DND-41 (cell line): ENCODE results near the gene POF1B.
A peak's percentile ranks its signal among the peaks of the same experiment; 100 is the strongest.

Experiments
- ATAC-seq: fragments of 200-7000 bp; cut with Tn5 transposase; 3 replicates; pipeline ENCODE4 v1.9.1; 2021; ENCODE audit warnings: low read depth; ENCODE audit not compliant: insufficient read depth
- DNase-seq: peaks from one replicate; pipeline ENCODE4 v3.0.0-alpha.2; 2020
- H2AFZ ChIP-seq: 2 replicates; pipeline ENCODE4 v1.6.0; 2012; ENCODE audit warnings: low read depth, low read length
- H3K27ac ChIP-seq: 2 replicates; pipeline ENCODE4 v1.5.1; 2012; ENCODE audit warnings: low read length, inconsistent platforms
- H3K27me3 ChIP-seq: fragments of 200-600 bp; sonication (generic); 2 replicates; pipeline ENCODE4 v1.6.0; 2012; ENCODE audit warnings: low read length, mild to moderate bottlenecking, inconsistent platforms; ENCODE audit not compliant: insufficient read depth, poor library complexity
- H3K36me3 ChIP-seq: 2 replicates; pipeline ENCODE4 v1.5.1; 2012; ENCODE audit warnings: low read length, inconsistent platforms; ENCODE audit not compliant: insufficient read depth
- H3K4me1 ChIP-seq: 2 replicates; pipeline ENCODE4 v1.5.1; 2012; ENCODE audit warnings: mild to moderate bottlenecking, low read length; ENCODE audit not compliant: insufficient read depth
- H3K4me2 ChIP-seq: 2 replicates; pipeline ENCODE4 v1.6.0; 2012; ENCODE audit warnings: mild to moderate bottlenecking, moderate library complexity, low read length, inconsistent platforms; ENCODE audit not compliant: insufficient read depth
- H3K4me3 ChIP-seq, 2 experiments: fragments of 200-600 bp in 1 of 2; shearing (Covaris generic) in 1 of 2; 2 replicates each; pipeline ENCODE4 v1.5.1; 2012 to 2016; ENCODE audit warnings: inconsistent platforms in 2 of 2, low read length in 2 of 2, mild to moderate bottlenecking in 2 of 2, low read depth in 1 of 2, moderate library complexity in 1 of 2
- H3K79me2 ChIP-seq: 2 replicates; pipeline ENCODE4 v1.6.0; 2012; ENCODE audit warnings: low read length, inconsistent platforms; ENCODE audit not compliant: insufficient read depth
- H3K9ac ChIP-seq: 2 replicates; pipeline ENCODE4 v1.6.0; 2012; ENCODE audit warnings: low read depth, mild to moderate bottlenecking, inconsistent platforms, low read length, moderate library complexity
- H3K9me3 ChIP-seq: 2 replicates; pipeline ENCODE4 v1.5.1; 2012; ENCODE audit warnings: low read length, moderate library complexity, mild to moderate bottlenecking, inconsistent platforms; ENCODE audit not compliant: insufficient read depth, severe bottlenecking
- H4K20me1 ChIP-seq: 2 replicates; pipeline ENCODE4 v1.6.0; 2012; ENCODE audit warnings: low read length; ENCODE audit not compliant: insufficient read depth
- EZH2 ChIP-seq: IDR thresholded peaks from 3 replicates; pipeline ENCODE4 v1.6.1; 2012; ENCODE audit warnings: borderline replicate concordance, low read depth, mild to moderate bottlenecking, moderate library complexity, low read length, inconsistent platforms; ENCODE audit not compliant: severe bottlenecking
- TF ChIP-seq, protein P1 (sequence below): IDR thresholded peaks from 2 replicates; pipeline ENCODE4 v1.5.1; 2012; ENCODE audit warnings: borderline replicate concordance, low read length, moderate library complexity, mild to moderate bottlenecking; ENCODE audit not compliant: poor library complexity, severe bottlenecking; ENCODE audit errors: extremely low read depth

Gene POF1B

DNA sequence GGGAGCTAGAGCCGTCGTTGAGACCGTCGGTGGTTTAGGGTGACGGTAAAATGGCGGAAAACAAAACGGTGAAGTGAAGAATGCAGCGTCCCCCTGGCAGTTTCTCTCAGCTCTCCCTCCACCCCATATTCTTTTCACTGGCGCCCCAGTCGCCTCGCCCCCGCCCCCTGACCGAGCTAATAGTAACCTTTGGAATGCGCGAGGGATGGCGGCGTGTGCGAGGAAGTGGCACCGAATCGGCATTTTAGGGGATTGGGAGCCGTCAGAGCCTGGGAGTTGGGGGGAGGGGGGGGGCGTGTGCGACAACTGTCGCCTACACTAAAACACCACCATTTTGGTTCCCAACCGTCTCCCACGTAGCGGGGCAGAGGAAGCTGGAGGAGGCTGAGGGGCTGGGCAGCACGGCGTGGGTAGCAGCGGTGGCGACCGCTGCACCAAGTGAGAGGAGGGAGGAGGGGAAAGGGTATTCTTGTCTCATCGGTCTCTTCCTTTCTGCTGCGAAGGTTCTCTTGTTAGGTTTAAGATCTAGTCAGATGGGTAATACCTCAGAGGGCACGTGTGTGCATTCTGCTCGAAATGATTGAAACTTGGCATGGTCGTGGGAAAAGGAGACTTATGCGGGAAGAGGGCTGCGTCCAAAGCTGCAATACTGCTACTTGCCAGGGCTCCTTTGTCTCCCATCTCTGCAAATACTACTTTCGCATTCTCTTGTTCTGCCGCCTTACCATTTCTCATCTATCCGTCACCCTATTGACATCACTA lies 134.8 kb downstream of the POF1B start:
- Histone ChIP-seq H2AFZ (peak overlapping the region; percentile 85), H3K4me1 (peaks cover 25% of the 10 kb centered on the region), H3K9ac (peak overlapping the region; percentile 91), H4K20me1 (no peaks in the 10 kb centered on the region), H3K4me3 (peak overlapping the region; percentile 80 to 84), H3K9me3 (no peaks in the 10 kb centered on the region), H3K4me2 (peak overlapping the region; percentile 72), H3K27ac (peak overlapping the region; percentile 87), H3K36me3 (peaks cover 10% of the 10 kb centered on the region; the same call in 1 of the 2 replicates), H3K79me2 (peaks cover 42% of the 10 kb centered on the region), H3K27me3 (no peaks in the 10 kb centered on the region)
- ATAC-seq (peak; percentile 61), DNase-seq (peak; percentile 53)
- no peak for TF ChIP-seq EZH2
- TF ChIP-seq, protein P1, sequence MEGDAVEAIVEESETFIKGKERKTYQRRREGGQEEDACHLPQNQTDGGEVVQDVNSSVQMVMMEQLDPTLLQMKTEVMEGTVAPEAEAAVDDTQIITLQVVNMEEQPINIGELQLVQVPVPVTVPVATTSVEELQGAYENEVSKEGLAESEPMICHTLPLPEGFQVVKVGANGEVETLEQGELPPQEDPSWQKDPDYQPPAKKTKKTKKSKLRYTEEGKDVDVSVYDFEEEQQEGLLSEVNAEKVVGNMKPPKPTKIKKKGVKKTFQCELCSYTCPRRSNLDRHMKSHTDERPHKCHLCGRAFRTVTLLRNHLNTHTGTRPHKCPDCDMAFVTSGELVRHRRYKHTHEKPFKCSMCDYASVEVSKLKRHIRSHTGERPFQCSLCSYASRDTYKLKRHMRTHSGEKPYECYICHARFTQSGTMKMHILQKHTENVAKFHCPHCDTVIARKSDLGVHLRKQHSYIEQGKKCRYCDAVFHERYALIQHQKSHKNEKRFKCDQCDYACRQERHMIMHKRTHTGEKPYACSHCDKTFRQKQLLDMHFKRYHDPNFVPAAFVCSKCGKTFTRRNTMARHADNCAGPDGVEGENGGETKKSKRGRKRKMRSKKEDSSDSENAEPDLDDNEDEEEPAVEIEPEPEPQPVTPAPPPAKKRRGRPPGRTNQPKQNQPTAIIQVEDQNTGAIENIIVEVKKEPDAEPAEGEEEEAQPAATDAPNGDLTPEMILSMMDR = no peak

DNA sequence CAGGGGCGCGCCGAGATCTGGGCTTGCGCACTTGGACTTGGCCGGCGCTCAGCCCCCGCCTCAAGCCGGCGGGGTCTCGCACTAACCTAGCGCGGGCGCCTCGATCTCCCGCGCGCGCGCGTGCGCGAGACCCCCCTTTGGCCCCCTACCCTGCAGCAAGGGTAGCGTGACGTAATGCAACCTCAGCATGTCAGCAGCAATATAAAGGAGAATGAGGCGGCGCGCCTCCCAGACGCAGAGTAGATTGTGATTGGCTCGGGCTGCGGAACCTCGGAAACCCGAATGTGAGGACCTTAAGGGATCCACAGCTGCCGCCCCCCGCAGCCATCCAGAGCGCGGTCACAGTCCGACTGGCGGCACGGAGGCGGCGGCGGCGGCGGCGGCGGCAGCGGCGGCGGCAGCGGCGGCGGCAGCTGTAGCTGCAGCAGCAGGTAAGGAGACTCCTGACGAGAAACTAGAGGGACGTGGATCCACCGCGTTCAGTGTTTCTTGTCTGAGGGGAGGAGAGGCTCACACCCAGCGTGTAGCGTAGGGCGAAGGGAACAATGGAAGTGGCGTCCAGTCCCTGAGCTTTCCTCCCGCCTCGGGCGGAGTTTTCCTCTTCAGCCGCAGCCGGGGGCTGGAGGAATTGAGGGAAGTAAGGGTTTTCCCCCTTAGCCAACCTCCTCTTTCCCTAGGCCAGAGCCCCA lies 135.6 kb downstream of the POF1B start, which contains the start of the genes SATL1 and ZNF711:
SATL1 (minus strand) TSS at position 19 of the 689 bp plus-strand sequence. CDS start 134,811 bp downstream, outside the sequence.
ZNF711 (plus strand) TSS at position 231 of the 689 bp plus-strand sequence. CDS start 3,582 bp downstream, outside the sequence.
- TF ChIP-seq EZH2 = no peak
- TF ChIP-seq, protein P1 = no peak
- DNase-seq (peak; percentile 85), ATAC-seq (peak; percentile 90)
- no peaks in the 10 kb centered on the region for H3K27me3 ChIP-seq
- H3K4me2 ChIP-seq = peak within 1 kb of the TSS; percentile 72
- H3K9me3 ChIP-seq = no peaks in the 10 kb centered on the region
- peaks cover 25% of the 10 kb centered on the region for H3K4me1 ChIP-seq
- H3K36me3 ChIP-seq = peaks cover 10% of the 10 kb centered on the region; the same call in 1 of the 2 replicates
- H4K20me1 ChIP-seq = no peaks in the 10 kb centered on the region
- H3K4me3 ChIP-seq = peak within 1 kb of the TSS; percentile 80 to 84; a peak in 3 of 4 replicates
- peaks cover 39% of the 10 kb centered on the region for H3K79me2 ChIP-seq
- peak within 1 kb of the TSS; percentile 87 for H3K27ac ChIP-seq
- peak within 1 kb of the TSS; percentile 85 for H2AFZ ChIP-seq
- H3K9ac ChIP-seq = peak within 1 kb of the TSS; percentile 91

DNA sequence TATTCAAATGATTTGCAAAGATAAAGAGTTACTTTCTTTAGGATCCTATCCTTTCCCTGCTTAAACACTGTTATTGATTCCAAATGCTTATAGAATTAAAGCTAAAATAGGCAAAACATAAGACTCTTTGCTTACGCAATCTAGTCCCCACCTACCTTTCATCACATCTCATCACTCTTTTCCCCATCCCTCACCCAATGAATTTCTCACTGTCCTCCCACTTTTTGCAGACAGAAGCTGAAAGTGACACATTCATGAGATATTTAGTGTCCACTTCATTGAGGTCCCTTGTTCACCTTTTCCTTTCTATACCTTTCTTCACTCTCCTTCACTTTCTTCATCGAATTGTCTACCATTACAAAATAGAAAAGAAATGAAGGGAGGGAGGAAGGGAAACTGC lies 136.3 kb downstream of the POF1B start:
- no peak for ATAC-seq
- Histone ChIP-seq H3K4me2 (peak overlapping the region; percentile 72), H3K27me3 (no peaks in the 10 kb centered on the region), H3K9me3 (no peaks in the 10 kb centered on the region), H3K36me3 (peaks cover 5% of the 10 kb centered on the region; the same call in 1 of the 2 replicates), H3K79me2 (peaks cover 33% of the 10 kb centered on the region), H3K9ac (peak overlapping the region; percentile 91; the same call in 1 of the 2 replicates), H3K4me3 (peak overlapping the region; percentile 20 to 84; a peak in 3 of 4 replicates), H3K27ac (peak overlapping the region; percentile 32; the same call in 1 of the 2 replicates), H3K4me1 (peaks cover 25% of the 10 kb centered on the region), H2AFZ (peak overlapping the region; percentile 80), H4K20me1 (no peaks in the 10 kb centered on the region)
- no peak for TF ChIP-seq EZH2
- TF ChIP-seq, protein P1 = no peak
- no peak for DNase-seq
